ENCODE data around the gene ADGRG3.

- TF ChIP-seq EZH2 (IDR thresholded peaks at IDR 0.05; ENCODE audit: insufficient read depth, poor library complexity, severe bottlenecking), result no peak
- no peak for TF ChIP-seq EZH2phosphoT487 (IDR thresholded peaks at IDR 0.05; ENCODE audit: insufficient read depth, low read depth)
These were observed 57.4 kb downstream of the ADGRG3 start for GRCh38 chr16:57725554-57725953.
